GM21423 (cell line): ENCODE data around the gene TSPAN32.
"Not testable (repeated sequence)": the region's sequence is repeated elsewhere in the genome, so short reads cannot be mapped to it uniquely, and the experiment has no call there.

Source experiments
- ATAC-seq: cut with Tn5 transposase; IDR thresholded peaks from one replicate; pipeline ENCODE4 v1.9.1; 2021; ENCODE audit warnings: mild to moderate bottlenecking, moderate library complexity; ENCODE audit not compliant: unreplicated experiment

TSPAN32 gene

DNA sequence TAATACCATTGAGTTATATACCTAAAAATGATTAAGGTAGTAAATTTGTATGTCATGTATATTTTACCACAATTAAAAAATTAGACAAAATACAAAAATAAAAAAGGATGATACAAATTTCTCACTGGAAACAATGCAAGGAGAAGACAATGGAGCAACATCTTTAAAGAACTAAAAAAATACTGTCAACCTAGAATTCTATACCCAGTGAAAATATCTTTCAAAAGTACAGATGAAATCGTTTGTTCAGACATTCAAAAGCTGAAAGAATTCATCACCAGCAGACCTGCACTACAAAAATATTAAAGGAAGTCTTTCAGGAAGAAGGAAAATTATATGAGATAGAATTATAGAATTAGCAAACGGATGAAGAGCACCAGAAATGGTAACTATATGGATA lies 21.6 kb upstream of the TSPAN32 start:
- ATAC-seq = no peak

DNA sequence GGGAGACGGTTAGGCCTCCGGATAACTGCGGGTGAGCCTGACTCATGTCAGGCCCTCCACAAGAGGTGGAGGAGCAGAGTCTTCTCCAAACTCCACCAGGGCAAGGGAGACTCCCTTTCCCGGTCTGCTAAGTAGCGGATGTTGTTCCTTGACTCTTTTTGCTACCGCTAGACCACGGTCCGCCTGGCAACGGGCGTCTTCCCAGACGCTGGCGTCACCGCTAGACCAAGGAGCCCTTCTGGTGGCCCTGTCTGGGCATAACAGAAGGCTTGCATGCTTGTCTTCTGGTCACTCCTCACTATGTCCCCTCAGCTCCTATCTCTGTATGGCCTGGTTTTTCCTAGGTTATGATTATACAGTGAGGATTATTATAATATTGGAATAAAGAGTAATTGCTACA lies 15.5 kb upstream of the TSPAN32 start:
- not testable (repeated sequence) for ATAC-seq

DNA sequence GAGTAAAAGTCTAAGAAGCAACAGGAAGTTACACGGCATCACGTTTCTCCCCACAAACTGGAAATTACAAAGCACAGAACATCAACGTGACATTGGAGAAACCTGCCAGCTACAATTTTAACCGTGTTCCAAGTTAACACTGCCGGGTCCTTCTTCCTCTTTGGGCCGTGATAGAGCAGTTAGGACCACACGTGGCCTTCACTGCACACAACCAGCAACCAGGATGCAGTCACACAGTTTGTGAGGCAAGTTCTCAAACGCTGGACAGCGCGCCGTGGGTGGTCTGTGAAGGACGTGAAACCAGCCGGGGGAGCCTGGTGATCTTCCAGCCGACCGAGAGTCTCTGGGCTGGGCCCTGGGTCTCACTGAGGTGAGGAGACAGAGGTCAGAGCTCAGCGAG lies 14.7 kb upstream of the TSPAN32 start:
- no peak for ATAC-seq

DNA sequence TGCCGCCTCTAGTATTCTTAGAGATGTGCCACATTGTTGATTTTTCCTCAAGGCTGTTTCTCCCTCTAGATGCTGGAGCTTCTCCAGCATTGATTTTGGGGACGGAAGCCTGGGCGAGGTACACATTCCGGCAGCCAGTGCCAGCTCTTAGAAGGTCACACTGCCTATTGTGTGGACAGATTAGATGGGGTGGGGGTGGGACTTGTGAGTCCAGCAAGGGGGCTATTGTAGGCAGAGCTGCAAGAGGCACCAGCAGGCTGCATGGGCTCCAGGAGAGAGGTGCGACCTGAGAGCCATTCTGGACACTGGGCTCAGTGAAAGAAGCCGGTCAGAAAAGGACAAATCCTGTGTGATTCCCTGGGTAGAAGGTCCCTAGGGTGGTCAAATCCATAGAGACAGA lies 12.5 kb upstream of the TSPAN32 start:
- no peak for ATAC-seq

DNA sequence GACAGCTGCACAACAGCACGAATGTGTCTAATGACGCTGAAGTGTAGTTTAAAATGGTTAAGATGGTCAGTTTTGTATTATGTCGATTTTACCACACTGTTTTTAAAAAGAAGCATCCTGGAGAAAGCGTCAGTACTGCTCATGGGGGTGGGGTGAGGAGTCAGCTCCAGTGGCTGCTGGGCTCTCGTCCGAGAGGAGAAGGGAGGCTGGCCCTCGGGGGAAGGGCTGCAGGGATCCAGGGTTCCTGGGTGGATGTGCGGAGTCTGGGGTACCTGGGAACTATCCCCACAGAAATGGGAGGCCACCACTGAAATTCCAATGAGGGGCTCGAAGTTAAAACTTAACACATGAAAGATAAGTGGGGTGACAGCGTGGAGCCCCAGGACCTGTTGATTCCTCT lies 12.0 kb upstream of the TSPAN32 start:
- ATAC-seq = no peak

DNA sequence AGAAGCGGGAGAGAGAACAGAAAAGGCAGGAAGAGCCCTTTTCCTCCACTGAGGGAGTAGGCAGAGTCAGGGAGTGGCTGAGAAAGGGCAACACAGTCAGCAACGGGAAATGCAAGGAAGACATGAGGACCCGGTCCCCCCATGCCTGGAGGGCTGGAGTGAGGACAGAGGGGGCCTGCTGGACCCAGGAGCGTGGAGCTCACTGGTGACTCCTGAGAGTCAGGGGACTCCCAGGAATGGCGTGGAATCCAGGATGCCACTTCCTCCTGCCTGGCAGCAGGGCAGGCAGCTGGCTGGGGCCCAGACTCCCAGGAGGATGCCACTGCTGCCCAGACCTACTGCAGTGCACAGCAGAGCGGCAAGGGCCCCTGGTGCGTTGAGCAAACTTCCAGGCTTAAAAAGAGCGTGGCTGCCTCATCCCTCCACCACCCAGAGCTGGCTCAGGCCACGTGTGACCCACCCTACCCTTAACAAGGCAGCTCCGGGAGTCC lies 11.4 kb upstream of the TSPAN32 start:
- no peak for ATAC-seq

DNA sequence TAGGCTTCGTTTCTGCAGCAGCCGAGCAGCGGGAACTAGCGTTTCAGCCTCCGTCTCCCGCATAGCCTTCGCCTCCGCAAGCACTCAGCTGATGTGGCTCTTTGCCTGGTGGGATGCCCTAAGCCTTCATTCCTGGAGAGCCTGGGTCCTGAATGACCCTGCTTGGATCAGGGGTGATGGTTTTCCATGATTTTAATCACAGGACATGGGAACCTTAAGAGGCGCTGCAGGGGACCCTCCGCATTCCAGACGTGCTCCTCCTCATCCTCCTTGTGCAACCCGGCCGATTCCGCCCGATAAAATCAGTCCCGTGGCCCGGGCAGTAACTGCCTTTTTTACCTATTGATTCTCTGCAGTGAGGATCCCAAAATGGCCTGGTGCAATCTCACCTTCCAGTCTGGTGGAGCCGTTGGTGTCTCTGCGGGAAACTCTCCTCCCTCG lies 8.3 kb upstream of the TSPAN32 start:
- ATAC-seq = no peak

DNA sequence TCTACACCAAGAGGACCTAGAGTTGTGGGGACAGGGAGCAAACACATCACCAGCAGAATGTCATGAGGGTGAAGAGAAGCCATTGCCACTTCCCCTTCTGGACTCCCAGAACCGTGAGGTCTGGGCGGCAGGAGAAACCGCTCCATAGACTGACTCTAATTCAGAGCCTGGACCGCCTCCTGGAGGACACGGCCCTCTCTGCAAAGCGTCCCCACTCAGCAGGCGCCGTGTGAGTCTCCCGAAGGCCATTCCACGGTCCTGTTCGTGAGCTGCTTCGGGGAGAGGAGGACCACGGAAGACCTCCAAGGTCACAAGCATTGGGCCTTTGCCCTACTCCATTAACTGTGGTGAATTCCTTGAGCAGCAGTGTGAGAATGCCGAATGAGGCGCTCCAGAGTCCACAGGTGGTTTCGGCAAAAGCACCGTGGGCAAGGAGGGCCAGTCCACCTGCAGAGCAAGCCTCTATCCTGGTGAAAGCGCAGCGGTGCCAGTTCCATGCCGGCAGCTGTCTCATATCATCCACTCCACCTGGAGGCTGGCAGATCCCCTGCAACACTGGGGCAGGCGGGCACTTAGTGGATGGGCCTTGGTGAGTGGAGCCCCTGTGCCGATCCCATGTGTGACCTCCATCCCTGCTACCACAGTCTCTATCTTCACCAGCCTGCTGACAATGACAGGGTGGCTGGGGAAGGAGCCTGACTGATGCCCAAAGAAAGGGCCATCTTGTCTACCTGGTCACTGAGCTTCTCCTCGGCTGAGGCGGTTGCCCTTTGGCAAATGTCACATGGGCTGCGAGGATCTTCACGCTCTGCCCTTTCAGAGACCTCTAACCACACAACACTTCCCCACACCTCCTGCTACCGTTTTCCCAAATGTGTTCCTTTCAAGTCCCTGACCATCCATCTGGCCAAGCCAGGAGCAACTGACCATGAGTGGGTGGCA lies 7.6 kb upstream of the TSPAN32 start:
- ATAC-seq = no peak

DNA sequence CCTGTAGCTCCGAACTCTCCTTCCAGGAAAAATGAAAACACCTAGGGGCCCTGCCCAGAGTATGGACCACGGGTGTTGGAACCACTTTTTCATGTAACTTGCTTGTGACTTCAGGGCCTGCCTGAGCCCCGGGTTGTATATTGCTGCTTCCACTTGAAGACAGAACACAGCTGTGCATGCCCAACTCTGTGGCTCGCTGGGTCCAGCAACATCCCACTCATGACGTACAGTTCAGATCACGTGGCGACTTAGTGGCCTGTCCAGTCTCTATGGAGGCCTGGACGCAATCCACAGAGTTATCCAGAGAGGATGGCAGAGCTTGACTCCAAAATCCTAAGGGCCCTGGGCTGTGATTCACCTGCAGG lies 6.9 kb upstream of the TSPAN32 start:
- ATAC-seq = no peak

DNA sequence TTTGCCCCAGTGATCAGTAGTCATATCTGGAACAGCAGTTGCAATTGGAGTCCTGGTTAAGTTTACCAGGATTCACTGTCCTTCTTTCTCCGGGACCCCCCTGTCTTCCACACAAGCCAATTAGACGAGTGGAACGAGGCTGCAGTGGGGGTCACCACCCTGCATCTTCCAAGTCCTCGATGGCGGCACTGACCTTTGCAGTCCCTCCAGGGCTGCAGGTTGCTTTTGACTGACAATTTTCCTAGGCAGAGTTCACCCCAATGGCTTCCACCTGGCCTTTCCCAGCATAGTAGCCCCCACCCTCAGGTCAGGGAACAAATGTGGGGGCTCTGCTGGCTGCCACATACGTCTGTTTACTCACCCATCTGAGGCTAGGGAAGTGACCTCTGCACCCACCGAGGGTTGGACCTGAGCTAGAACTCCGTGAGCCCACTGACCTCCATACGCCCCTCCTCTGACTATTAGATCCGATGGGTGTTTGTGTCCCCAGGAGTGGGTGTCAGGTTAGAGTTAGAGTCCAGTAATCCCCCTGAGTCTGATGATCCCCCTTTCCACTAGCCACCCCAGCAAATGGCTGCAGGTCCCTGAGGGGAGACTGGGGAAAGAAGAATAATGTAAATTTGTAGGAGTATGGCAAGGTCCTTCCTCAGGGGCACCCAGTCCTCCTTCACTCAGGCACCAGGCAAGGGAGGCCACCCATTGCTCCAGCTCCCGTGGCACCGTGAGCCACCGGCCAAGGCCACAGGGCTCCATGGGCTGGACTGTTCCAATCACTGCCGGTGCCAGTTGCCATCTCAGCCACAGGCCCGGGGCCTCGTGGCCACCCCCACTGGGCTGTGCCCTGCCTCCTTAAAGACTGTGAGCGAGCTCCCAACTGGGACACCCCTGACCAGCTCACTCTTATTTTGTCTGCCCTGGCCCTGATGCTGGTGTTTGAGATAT lies 5.6 kb upstream of the TSPAN32 start:
- ATAC-seq = no peak

DNA sequence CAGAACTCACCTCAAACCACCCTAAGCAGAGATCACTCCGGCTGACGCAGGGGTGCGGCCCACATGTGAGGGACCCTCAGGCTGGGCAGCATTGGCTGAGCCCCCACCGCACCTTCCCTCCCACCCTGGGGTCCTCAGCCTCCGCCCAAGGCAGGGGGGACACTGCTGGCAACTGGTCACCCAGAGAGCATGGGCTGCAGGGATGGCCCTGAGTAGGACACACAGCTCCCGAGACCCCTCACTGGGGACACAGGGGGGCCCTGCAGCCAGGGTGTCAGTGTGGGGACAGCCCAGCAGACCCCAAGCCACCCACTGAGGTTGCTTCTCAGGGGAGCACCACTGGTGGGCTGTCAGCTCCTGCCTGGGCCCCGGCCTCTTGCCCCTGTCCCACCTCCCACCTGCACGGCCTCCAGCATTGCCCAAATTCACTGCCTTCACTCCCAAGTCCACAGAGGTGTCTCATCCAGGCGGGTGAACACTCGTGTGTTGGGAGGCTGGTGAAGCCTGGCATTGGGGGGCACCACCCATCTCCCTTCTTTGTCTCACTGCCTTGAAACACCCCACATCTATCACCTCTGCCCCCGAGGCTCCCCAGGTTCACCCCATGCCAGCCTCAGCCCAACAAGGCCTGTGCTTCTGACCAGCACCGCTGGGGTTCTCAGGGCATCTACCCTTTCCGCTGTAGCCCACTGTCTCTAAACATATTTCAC lies 4.7 kb upstream of the TSPAN32 start:
- ATAC-seq = no peak

DNA sequence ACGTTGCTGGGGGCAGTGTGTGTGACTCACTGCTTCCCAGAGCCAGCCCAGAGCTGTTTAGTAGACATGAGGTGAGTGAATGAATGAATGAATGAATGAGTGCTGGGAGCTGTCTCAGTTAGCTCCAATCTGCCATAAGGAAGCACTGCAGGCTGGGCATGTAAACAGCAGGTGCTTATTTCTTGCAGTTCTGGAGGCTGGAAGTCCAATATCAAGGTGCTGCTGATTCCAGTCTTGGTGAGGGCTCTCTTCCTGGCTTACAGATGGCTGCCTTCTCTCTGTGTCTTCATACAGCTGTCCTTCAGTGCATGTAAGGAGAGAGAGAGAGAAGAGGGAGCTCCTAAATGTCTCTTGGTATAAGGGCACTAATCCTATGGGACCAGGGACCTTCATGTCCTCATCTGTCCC lies 4.2 kb upstream of the TSPAN32 start:
- no peak for ATAC-seq

DNA sequence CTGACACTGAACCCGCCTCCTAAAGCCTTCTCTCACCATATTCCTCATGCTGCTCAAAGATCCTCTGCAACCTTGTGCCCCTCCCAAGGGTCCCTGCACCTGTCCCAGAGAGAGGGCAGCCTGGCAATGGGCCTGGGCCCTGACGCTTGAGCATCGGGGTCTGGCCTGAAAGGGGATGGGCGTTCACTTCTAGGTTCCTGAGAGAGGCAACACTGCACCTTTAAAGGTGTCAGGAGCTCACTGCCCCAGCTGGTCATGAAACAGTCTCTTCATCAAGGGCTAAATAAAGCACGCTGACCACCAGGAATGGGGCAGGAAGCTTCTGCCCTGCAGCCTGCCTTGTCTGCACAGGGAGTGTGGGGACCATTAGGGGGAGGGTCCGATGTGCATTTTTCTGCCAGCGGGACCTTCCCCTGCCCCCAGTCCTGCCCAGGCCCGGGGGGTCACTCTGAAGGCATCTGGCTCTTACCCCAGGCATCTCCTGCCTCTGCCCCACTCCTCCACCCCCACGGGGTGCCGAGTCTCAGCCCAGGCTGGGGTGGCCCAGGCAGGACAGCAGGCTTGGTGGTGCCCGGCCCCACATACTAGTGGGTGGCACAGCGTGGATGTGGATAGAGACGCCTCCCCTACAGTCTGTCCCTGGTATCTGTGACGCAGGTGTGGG lies 3.5 kb upstream of the TSPAN32 start:
- no peak for ATAC-seq

DNA sequence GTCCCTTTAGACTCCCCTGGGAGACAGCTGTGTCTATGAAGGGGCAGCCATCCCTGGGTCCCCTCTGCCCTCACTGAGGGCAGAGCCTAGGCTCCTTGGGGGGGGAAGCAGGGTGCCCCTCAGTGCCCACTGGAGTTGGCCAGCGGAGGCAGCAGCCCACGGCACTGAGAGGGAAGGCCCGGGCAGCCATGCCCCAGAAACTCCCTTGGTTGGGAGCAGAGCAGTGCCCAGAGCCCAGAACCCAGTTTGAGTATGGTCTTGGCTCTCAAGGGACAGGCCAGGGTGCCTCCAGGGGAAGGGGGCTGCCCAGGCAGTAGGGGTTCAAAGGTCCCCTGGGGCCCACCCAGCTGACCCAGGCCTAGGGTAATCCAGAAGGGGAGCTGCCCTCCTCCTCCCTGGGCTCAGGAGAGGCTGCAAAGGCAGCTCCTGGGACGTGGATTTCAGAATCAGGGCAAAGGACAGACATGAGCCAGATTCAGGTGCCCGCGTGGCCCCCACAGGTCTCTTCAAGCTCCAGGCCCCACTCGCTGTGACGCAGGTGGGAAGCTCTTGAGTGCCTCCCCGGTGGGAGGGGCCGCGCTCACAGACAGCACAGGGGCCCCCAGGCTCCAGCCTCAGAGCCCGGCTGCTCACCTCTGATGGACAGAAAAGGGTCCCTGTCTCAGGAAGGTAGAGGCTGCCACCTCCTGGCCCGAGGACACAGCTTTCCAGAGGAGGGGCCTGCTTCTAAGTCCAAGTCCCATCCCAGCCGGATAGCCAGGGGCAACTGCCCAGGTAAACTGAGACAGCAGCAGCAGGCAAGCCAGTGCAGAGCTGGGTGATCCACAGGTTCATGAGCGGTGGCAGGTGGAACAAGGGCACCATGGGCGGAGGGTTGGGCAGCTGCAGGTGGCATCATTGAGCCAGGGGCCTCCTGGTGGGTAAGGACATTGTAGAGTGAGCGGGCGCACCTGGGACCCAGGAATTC lies 2.7 kb upstream of the TSPAN32 start:
- no peak for ATAC-seq

DNA sequence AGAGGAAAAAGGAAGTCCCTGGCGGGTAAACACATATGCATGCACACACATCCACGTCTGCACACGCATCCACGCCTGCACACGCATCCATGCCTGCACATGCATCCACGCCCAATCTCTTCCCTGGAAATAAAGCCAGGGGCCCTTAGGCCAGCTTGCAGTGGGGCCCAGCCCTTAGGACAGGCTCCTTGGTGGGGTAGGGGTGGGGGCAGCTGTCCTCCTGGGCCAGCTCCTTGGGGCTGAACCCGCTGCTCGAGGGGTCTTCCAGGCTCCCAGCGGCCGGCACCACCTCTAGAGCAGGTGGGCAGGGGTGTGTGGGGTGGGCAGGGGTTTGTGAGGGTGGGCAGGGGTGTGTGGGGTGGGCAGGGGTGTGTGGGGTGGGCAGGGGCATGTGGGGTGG lies 2.0 kb upstream of the TSPAN32 start:
- no peak for ATAC-seq

DNA sequence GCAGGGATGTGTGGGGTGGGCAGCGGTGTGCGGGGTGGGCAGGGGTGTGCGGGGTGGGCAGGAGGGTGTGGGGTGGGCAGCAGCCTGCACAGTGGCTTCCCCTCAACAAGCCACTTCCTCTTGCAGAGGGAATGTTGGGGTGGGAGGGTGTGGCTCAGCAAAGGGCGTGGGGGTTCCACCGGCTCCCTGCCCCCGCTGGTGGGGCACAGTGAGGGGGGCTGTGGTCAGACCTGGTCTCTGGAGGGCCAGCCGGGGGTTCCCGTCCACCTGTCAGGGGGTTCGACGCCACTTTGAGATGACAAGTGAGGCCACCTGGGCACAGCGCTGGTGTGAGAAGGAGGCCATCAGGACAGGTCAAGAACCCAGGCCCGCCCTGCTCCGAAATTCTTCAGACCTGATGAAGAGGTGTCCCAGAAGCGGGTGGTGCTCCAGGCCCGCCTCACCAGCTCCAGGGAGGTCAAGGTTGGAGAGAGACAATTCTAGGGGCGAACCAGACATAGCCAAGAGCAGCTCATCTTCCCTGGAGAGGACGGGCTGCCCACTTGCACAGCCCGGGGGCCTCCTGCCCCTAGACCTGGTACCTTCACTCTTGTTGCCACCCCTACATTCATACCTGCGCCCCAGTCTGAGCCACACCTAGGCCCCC lies 1.4 kb upstream of the TSPAN32 start:
- no peak for ATAC-seq

DNA sequence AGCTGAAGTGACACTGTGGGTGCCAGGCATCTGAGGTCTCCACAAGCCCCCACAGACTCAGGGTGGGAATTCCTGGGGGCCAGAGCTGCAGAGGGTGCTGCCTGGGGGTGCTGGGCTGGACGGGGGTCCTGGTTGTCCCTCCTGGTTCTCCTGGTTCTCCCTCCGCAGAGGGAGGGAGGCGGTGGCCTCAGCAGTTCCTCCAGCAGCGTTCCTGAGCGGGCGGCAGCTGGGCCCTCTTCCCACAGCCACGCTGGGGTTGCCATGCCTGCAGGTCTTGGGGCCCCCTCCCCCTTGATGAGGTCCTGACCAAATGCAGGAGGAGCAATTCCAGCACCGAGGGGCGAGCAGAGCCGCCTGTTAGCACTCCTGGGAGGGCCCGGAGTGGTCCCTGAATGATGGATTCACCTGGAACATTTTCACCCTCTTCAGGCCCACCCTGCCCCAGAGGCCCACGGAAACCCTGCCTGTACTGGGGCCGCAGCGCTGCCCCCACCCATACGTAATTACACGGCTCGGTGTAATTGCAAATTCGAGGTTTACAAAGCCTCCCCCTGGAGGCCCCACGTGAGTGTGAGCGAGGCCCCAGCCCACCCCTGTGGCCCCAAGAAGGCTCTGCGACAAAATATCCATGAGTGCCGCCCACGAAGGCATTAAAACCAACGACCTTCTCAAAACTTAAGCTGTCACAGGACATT lies 730 bp upstream of the TSPAN32 start:
- ATAC-seq = no peak

DNA sequence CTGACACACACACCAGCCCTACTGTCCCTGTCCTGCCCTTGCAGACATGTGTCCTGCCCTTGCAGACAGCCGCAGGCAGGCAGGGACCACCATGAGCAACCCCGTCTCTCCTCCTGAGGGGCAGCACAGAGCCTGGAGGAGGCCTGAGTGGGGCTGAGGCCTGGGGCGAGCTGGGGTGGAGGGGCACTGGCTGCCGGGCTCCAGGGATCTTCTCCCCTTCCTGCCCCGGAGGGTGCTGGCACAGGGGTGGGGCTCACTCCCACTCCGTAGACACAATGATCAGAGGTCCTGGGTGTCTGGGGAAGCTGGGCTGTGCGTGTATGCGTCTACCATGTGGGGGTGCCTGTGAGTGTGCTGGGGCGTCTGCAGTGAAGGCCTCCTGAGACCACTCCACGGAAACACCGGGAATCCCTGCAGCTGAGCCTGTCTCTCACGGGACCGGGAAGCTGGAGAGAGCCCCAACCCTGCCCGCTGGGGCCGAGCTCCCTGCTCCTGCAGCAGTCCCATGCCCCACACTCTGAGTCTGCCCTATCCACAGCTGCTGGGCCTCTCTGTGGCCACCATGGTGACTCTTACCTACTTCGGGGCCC lies 588 bp downstream of the TSPAN32 start:
- peak; percentile 14 for ATAC-seq
